ENCODE measurements around the gene GSG1L.

The GSG1L gene

GRCh38 chr16:27769561-27770255 lies 293.8 kb downstream of the GSG1L start:
- DNase-seq = no peak

- peak in 1 of 14 donors; percentile 71 for DNase-seq
Observed at GRCh38 chr16:27768651-27769272, 294.8 kb downstream of the GSG1L start.

GRCh38 chr16:27767971-27768591 lies 295.4 kb downstream of the GSG1L start:
- DNase-seq = no peak

- DNase-seq = no peak
Observed at GRCh38 chr16:27767081-27767480, 296.4 kb downstream of the GSG1L start.

GRCh38 chr16:27766236-27766925 lies 297.1 kb downstream of the GSG1L start:
- DNase-seq = no peak

- no peak for DNase-seq
Observed at GRCh38 chr16:27764869-27765675, 298.4 kb downstream of the GSG1L start.

GRCh38 chr16:27764427-27764826 lies 299.1 kb downstream of the GSG1L start:
- no peak for DNase-seq

- no peak for DNase-seq
Observed at GRCh38 chr16:27762441-27762840, 301.1 kb downstream of the GSG1L start.

- no peak for DNase-seq
Observed at GRCh38 chr16:27761816-27762215, 301.7 kb downstream of the GSG1L start.

- no peak for DNase-seq
Observed at GRCh38 chr16:27760789-27761176, 302.7 kb downstream of the GSG1L start.

- DNase-seq = peak in 7 of 14 donors; percentile 17 to 47 (median 42)
Observed at GRCh38 chr16:27759967-27760788, 303.3 kb downstream of the GSG1L start.

- peak in 4 of 14 donors; percentile 24 to 47 (median 34) for DNase-seq
Observed at GRCh38 chr16:27759301-27759871, 304.1 kb downstream of the GSG1L start.

- no peak for DNase-seq
Observed at GRCh38 chr16:27758544-27758943, 305.0 kb downstream of the GSG1L start.

GRCh38 chr16:27756206-27756970 lies 307.1 kb downstream of the GSG1L start:
- no peak for DNase-seq

- DNase-seq = no peak
Observed at GRCh38 chr16:27754788-27755690, 308.5 kb downstream of the GSG1L start.

GRCh38 chr16:27753563-27753962 lies 310.0 kb downstream of the GSG1L start:
- DNase-seq = no peak

GRCh38 chr16:27752241-27752640 lies 311.3 kb downstream of the GSG1L start:
- DNase-seq = no peak

GRCh38 chr16:27751676-27752075 lies 311.8 kb downstream of the GSG1L start:
- DNase-seq = no peak

GRCh38 chr16:27751233-27751632 lies 312.3 kb downstream of the GSG1L start:
- no peak for DNase-seq

Data from C1 segment of cervical spinal cord (tissue), 14 donors.